Stimulated activated naive CD8-positive, alpha-beta T cell treated with anti-CD3 and anti-CD28 coated beads, Interleukin-15, amount 100 ng/mL, for 72 hours (primary cell): Measurements from ENCODE around the gene TADA2A.

Source experiments
- ATAC-seq: fragments of 150-1000 bp; cut with Tn5 transposase; 2 replicates; pipeline ENCODE4 v1.10.0; 2021; ENCODE audit warnings: mild to moderate bottlenecking, moderate library complexity
- DNase-seq, 2 donors: peaks; one replicate each; pipeline ENCODE4 v3.0.0; 2021 to 2022
- H3K27ac Mint-ChIP-seq, 2 donors: one replicate each; pipeline ENCODE4 v1.8.0; 2022; ENCODE audit warnings: mild to moderate bottlenecking in 2 of 2, mixed read lengths in 2 of 2, moderate library complexity in 2 of 2
- H3K27me3 Mint-ChIP-seq: one replicate; pipeline ENCODE4 v1.8.0; 2022; ENCODE audit warnings: mixed read lengths
- H3K4me1 Mint-ChIP-seq: one replicate; pipeline ENCODE4 v1.8.0; 2022; ENCODE audit warnings: mild to moderate bottlenecking, mixed read lengths
- H3K4me3 Mint-ChIP-seq, 2 donors: one replicate each; pipeline ENCODE4 v1.8.0; 2022; ENCODE audit warnings: mild to moderate bottlenecking in 2 of 2, mixed read lengths in 2 of 2, moderate library complexity in 1 of 2
- H3K9me3 Mint-ChIP-seq, 2 donors: one replicate each; pipeline ENCODE4 v1.8.0; 2022; ENCODE audit warnings: mixed read lengths in 2 of 2

TADA2A gene, protein sequence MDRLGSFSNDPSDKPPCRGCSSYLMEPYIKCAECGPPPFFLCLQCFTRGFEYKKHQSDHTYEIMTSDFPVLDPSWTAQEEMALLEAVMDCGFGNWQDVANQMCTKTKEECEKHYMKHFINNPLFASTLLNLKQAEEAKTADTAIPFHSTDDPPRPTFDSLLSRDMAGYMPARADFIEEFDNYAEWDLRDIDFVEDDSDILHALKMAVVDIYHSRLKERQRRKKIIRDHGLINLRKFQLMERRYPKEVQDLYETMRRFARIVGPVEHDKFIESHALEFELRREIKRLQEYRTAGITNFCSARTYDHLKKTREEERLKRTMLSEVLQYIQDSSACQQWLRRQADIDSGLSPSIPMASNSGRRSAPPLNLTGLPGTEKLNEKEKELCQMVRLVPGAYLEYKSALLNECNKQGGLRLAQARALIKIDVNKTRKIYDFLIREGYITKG

DNA sequence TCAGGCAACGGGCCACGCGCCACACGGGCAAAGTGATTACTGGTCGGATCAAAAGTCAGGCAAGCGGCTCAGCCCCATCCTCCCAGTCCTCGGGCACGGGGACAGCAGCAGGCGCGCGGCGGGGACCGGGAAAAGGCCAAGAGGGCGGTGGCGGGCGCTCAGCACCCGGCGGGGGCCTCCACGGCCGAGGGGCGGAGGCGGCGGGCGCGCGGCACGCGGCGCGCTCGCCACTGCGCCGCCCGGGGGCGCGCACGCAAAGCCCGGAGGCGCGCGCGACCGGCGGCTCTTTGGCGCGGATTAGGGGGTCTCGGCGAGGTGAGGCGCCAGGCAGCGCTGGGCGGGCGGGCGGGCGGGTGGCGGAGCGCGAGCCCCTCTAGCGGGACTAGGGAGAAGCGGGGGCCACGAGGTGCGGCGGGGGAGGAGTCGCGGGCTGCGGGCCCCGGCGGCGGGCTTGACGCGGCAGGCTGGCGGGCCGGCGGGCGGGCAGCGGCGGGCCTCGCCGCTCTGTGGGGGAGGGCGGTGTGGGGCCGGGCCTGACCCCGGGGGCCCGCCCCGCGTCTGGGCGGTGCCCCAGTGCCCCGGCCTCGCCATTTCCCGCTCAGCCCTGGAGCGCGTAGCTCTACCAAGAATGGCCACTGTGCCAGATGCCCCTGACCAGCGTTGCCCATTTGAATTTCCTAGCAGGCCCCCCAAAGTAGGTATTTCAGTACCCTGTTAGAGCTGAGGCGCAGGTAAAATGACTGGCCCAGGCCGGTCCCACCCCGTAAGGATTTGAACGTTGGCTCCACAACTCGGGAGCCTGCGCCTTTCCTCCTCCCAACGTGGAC is at the start of gene TADA2A, which contains the start of gene ACACA:
TSS of gene TADA2A (plus strand) at position 252 of the 827 bp plus-strand sequence. CDS start 4,480 bp downstream, outside the sequence.
TSS of gene ACACA (minus strand) at position 202 of the 827 bp plus-strand sequence. CDS start 537 bp downstream, outside the sequence.
- peak within 1 kb of the TSS; percentile 90 to 96 for H3K4me3 Mint-ChIP-seq
- H3K27me3 Mint-ChIP-seq: no peaks in the 10 kb centered on the region
- no peaks in the 10 kb centered on the region for H3K9me3 Mint-ChIP-seq
- peak; percentile 78 to 80 for DNase-seq
- H3K4me1 Mint-ChIP-seq: peaks cover 70% of the 10 kb centered on the region
- H3K27ac Mint-ChIP-seq: peak within 1 kb of the TSS; percentile 97 to 100
- ATAC-seq: peak; percentile 97

DNA sequence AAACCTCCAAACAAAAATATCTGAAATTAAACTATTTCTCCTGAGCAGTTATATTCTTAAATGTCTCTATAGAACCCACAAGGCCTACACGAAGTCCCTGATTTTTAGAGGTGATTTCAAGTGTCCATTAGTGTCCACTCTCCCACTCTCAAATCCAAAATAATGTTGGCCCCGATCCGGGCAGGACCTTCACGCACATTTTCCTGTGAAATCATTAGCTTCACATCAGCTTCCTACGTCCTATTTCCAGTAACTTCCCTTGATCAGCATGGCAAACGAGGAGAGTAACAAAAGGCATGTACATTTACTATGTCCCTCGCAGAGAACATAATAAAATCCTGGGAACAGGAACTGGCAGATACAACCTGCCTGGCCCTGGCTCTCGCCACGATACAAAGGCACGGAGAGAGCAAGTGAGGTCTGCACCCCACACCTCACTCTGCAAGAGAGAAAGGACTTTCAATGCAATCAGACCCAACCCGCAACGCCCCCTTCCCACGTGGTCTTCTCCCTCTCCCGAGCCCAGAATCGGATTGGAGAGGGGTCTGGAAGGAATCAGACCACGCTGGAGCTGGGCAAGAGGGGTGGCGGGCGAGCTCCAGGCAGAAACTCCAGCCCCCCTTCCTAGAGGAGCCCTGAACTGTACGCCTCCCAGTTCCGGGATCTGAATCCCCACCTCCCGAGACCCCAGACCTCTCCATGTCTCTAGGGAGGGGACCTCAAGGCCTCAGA is 48.4 kb upstream of the TADA2A start:
- peak; percentile 20 for ATAC-seq
- Mint-ChIP-seq H3K4me1 (peaks cover 30% of the 10 kb centered on the region), H3K27me3 (no peaks in the 10 kb centered on the region), H3K27ac (peak overlapping the region; percentile 82 to 95), H3K9me3 (no peaks in the 10 kb centered on the region), H3K4me3 (peak overlapping the region; percentile 94 to 97)
- peak; percentile 30 to 47 for DNase-seq

DNA sequence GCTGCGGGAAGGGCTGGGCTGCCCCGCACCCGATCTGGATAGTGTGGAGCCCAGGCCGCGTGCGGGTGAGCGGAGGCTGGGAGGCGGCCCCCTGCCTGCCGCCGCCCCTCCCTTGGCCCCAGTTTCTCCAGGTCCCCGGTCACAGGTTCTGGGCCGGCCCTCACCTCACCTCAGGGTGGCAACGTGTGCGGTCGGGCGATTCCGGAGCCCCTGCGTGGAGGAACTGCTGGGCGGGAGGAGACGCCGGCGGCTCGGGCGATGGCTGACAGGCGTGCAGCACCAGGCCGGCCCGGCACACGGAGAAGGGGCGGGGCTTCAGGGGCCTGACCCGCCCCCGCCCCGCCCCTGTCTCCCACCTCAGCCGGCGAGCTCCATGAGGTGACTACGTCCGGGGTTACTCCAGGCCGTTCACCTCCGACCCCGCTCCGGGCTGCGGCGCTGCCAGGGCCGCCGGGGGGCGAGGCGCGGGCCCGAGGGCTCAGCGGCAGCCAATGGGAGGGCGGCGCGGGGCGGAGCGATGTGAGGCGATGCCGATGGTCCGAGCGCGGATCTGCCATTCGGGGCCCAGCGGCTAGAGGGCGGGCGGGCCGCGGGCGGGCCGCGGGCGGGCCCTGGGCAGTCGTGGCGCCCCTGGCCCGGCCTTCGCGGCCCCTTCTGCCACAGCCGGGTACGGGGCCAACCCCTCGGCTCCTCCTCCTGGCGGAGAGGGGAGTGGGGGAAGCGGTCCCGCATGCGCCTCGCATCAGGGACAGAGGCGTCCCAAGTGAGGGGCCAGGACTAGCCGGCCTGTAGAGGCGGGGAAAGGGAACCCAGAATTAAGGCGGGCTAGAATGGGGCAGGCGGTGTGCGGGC is 47.6 kb upstream of the TADA2A start:
- no peaks in the 10 kb centered on the region for H3K27me3 Mint-ChIP-seq
- no peaks in the 10 kb centered on the region for H3K9me3 Mint-ChIP-seq
- peak overlapping the region; percentile 91 to 95 for H3K27ac Mint-ChIP-seq
- DNase-seq (peak; percentile 95 to 96), ATAC-seq (peak; percentile 98)
- peak overlapping the region; percentile 94 to 97 for H3K4me3 Mint-ChIP-seq
- H3K4me1 Mint-ChIP-seq: peaks cover 30% of the 10 kb centered on the region

DNA sequence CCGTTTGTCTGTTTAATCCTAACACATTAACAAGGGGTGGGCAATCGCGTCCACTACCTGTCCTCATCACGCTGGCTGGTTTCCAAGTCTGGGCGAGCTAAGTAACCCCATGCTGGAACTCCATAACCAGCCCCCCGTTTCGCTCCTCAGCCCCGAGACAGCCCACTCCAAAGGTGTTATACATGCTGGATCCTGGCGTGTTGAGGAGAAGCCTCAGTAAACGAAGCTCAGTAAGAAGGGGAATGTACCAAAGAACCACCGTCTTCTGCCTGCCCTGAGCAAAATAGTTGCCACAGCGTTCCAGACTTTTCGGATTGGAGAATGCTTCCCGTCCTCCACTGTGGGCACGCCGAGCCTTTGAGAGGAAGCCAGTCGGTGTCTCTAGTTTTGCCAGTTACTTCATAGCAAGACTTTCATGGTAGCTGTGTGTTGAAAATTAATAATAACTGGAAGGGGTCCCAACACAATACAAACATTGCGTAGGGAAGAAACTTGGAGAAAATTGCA is 47.0 kb upstream of the TADA2A start:
- no peak for DNase-seq
- Mint-ChIP-seq H3K27ac (peak overlapping the region; percentile 76 to 91), H3K27me3 (no peaks in the 10 kb centered on the region), H3K9me3 (no peaks in the 10 kb centered on the region), H3K4me3 (peak overlapping the region; percentile 94 to 97), H3K4me1 (peaks cover 30% of the 10 kb centered on the region)
- no peak for ATAC-seq

DNA sequence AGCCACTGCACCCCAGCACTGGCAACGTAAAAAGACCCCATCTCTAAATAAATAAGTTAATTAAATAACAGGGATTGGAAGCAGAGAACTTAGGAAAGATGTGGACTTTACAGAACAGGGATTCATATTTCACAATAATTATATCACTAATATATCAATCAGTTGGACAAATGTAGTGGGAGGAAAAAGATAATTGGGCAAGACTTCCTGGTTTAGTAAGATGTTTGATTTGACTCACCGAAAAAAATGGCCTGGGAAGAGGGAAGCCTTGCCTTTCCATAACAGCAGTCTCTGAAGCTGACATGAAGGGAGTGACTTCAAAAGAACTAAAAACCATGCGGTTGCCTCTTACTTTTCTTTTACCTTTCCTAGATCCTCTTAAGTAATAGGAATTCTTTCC is 46.1 kb upstream of the TADA2A start:
- DNase-seq: no peak
- Mint-ChIP-seq H3K4me3 (no peak overlapping the region), H3K27ac (no peak overlapping the region), H3K9me3 (no peaks in the 10 kb centered on the region), H3K27me3 (no peaks in the 10 kb centered on the region), H3K4me1 (peaks cover 30% of the 10 kb centered on the region)
- no peak for ATAC-seq

DNA sequence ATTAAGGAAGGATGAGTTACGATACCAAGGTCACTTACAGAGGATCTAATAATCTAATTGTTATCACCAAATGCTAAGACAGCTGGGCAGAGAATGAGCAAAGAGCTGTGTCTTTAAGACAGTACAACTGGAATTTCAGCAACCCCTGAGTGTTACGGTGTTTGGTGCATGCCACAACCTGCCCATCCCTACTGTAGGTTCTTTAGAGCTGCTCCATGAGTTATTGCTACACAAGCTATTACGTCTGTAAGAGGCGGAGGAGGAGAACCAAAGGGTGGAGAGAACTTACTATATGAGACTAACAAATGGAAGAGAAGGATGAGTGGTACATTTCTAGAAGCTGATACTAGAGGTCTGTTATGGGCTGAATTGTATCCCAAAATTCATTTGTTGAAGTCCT is 45.1 kb upstream of the TADA2A start:
- Mint-ChIP-seq H3K9me3 (no peaks in the 10 kb centered on the region), H3K27ac (no peak overlapping the region), H3K4me3 (no peak overlapping the region), H3K4me1 (peaks cover 29% of the 10 kb centered on the region), H3K27me3 (no peaks in the 10 kb centered on the region)
- no peak for DNase-seq
- ATAC-seq: no peak

DNA sequence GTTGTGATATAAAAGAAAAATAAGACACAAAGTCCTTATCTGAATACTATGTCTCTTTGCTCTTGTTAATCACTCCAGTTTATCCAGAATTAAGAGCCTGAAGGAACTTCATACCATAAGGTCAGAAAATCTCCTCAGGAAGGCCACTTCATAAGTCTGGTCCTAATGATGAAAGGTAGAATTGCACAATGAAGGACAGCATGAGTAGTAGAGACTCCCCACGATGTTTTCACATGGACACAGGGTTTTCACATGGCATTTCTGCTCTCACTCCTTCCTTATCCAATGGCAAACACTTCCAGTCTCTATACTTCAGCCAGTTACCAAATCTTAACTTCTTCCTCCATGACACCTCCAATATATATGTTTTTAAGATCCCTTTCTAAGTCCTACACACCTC is 41.1 kb upstream of the TADA2A start:
- Mint-ChIP-seq H3K9me3 (no peaks in the 10 kb centered on the region), H3K4me3 (no peak overlapping the region), H3K4me1 (no peaks in the 10 kb centered on the region), H3K27ac (no peak overlapping the region), H3K27me3 (no peaks in the 10 kb centered on the region)
- DNase-seq (no peak), ATAC-seq (no peak)

DNA sequence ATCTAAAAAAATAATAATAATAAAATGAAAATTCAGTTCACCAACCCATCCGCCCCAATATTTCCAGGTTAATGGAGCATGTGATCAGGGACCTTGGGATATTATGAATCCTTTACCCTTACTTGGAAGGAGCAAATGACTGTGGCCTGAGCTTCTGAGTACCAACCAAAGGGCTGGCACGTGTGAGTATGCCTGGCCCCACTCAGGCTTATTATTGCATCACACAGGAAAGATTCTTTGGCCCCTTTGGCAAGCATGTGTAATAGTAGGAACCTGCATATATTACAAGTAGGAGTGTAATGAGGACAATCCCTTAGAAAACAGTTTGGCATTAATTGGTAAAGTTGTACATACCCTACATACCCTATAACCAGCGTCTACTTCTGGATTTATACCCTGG is 38.1 kb upstream of the TADA2A start:
- H3K4me3 Mint-ChIP-seq: no peak overlapping the region

DNA sequence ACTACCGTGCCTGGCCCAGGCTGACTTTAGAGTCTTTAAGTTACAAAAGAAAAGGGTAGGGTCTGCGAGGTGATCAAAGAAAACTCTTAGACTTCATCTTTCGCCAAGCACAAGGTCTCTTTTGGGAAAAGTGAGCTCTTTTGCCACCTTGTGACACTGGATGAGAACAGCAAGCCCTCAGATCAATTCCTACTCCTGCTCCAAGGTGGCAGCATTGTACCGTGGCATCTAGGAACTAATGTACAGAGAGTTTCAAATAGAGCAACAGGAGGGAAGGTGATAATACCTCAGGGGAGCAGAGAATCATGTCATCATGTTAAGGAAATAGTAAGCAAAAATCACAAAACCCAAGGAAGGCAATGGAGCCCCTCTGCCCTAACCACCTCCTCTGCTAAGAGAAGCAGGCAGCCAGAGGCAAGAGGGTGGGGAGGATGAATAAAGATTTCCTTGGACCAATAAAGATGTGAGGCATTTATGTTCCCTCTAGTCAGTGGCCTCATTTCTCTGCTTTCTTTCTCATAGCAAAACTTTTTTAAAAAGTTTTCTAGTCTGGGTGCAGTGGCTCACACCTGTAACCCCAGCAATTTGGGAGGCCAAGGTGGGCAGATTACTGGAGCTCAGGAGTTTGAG is 33.0 kb upstream of the TADA2A start:
- ATAC-seq (peak; percentile 96), DNase-seq (peak; percentile 61 to 72)
- H3K27me3 Mint-ChIP-seq: no peaks in the 10 kb centered on the region
- H3K9me3 Mint-ChIP-seq: no peaks in the 10 kb centered on the region
- peaks cover 6% of the 10 kb centered on the region for H3K4me1 Mint-ChIP-seq
- no peak overlapping the region for H3K27ac Mint-ChIP-seq
- H3K4me3 Mint-ChIP-seq: no peak overlapping the region

More for the DNA sequence above, 38.1 kb upstream of the TADA2A start:
- no peak for DNase-seq
- no peaks in the 10 kb centered on the region for H3K9me3 Mint-ChIP-seq
- no peaks in the 10 kb centered on the region for H3K27me3 Mint-ChIP-seq
- H3K4me1 Mint-ChIP-seq: peaks cover 6% of the 10 kb centered on the region
- H3K27ac Mint-ChIP-seq: no peak overlapping the region
- ATAC-seq: no peak

DNA sequence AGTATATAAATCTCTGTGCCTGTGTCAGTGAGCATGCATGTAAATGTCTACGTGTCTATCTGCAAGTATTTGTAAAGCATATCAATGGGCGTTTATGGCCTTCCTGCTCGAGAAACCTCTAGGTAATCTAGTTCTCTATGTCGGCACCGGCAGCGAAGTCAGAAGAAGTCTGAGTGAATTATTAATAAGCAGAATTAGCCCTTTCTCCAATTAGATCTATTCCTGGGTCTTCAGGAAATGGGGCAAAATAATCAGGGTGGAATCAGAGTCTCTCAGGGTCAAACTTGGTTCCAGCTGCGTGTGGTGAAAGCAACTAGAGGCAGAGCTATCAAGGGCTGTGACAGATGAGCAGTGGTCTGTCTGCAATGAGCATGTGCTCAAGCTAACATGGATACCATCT is 31.0 kb upstream of the TADA2A start, which contains the start of gene C17orf78:
TSS of gene C17orf78 (plus strand) at position 280 of the 400 bp plus-strand sequence. CDS start at position 388, 108 bp downstream.
- no peaks in the 10 kb centered on the region for H3K9me3 Mint-ChIP-seq
- no peak for ATAC-seq
- H3K4me3 Mint-ChIP-seq: no peak within 1 kb of the TSS
- H3K27me3 Mint-ChIP-seq: no peaks in the 10 kb centered on the region
- no peak for DNase-seq
- H3K4me1 Mint-ChIP-seq: peaks cover 6% of the 10 kb centered on the region
- no peak within 1 kb of the TSS for H3K27ac Mint-ChIP-seq

DNA sequence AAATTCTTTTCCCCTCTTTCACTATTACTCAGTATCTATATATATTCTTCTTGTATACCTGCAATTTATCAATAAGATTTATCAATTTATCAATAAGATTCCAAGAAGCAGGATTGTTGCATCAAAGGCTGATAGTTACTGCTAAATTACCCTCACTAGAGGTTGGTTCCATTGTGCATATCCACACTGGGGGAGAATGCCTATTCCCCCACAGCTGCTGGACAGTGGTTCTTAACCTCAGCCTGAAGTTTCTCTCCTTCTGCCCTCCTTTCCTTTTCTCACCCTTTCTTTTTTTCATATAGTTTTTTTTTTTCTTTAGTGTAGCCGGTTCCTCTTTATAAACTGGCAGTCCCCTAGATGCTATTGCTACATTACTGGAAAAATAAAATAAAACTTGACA is 24.6 kb upstream of the TADA2A start:
- Mint-ChIP-seq H3K27ac (no peak overlapping the region), H3K4me3 (no peak overlapping the region), H3K27me3 (no peaks in the 10 kb centered on the region), H3K4me1 (no peaks in the 10 kb centered on the region), H3K9me3 (no peaks in the 10 kb centered on the region)
- ATAC-seq: no peak
- DNase-seq: no peak

DNA sequence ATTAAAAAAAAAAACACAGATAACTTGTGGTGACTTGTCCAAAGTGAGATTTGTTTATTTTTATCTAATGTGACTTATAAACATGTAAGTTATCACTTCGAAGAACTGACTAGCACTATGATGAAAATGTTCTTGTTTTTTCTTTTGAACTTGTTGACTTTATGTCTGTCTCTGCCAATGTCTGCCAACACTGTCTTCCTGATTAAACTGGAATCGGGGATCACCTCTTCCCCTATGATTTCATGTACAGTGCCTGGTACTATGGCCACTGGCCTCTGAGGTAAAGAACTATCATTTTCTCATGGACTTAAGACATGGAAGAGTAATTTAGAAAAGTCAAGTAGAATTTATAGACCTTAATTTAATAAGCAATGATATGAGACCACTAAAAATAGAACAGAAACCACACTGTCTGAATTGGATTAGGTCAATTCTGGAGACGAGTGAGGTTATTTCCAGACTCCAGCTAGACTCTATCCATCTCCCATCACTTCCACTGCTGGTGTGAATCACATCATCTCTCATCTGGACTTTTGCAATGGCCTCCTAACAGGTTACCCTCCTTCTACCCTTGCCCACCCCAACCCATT is 22.0 kb upstream of the TADA2A start:
- DNase-seq (no peak), ATAC-seq (no peak)
- H3K27me3 Mint-ChIP-seq: no peaks in the 10 kb centered on the region
- no peaks in the 10 kb centered on the region for H3K4me1 Mint-ChIP-seq
- H3K9me3 Mint-ChIP-seq: no peaks in the 10 kb centered on the region
- peak overlapping the region in 1 of 2 donors; percentile 25 for H3K27ac Mint-ChIP-seq
- no peak overlapping the region for H3K4me3 Mint-ChIP-seq

DNA sequence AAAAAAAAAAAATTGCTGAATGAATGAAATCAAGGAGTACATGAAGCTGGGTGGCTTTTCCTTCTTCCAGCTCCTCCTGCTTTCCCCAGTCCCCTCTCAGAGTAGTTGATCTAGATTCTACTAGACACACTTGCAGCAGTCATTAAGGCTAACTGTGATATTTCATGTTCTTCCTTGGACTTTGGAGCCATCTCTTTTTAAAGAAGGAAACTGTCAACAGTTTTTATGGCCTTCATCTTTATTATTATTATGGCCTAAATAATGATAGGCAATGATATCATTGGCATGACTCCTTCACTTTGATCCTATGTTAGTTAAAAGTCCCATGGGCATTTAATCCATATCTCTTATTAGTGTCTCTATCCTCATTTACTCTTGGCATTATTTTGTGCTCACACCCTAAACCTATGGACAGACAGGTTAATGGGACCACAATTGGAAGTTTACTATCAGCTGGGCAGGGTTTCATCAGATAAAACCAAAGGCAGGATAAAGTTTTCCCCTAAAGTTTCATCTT is 21.2 kb upstream of the TADA2A start:
- Mint-ChIP-seq H3K4me1 (no peaks in the 10 kb centered on the region), H3K9me3 (no peaks in the 10 kb centered on the region), H3K27me3 (no peaks in the 10 kb centered on the region), H3K4me3 (no peak overlapping the region), H3K27ac (no peak overlapping the region)
- DNase-seq (no peak), ATAC-seq (no peak)
